Heart left ventricle (tissue), 13 donors: ENCODE results near the gene STYXL2.

Experiments used
- CTCF ChIP-seq, 12 donors: fragments of 200-600 bp; sonication (generic) in 4 of 12; IDR thresholded peaks; one replicate each; pipeline versions ENCODE4 v1.5.0 to v1.8.0; 2018 to 2022; ENCODE audit warnings: antibody characterized with exemption in 12 of 12, mild to moderate bottlenecking in 5 of 12
- POLR2A ChIP-seq, 2 donors: fragments of 450-650 bp; IDR thresholded peaks; one replicate each; pipeline ENCODE4 v1.6.1; 2017; ENCODE audit warnings: antibody characterized with exemption in 2 of 2, mild to moderate bottlenecking in 2 of 2, moderate library complexity in 2 of 2
- donor health status: ischemic (EF 13 %, LVEDD 7.1; RV severe dilation, severe dysfunction).
- donor health status: DM: no; HTN: yes; CAD: no.
- donor health status: DM: no; HTN: no; CAD: no.
- donor health status: ischemic (EF 25% LVEDD 6.9; RV normal size, moderate dysfunction).
- donor health status: ischemic (EF 25% LVEDD 5.7; RV mildly dilated, moderate dysfunction).
- donor health status: ischemic (EF 35%, LVEDD 5.7; RV mildly dilated, moderate dysfunction).
- donor health status: nonischemic (EF 11% LVEDD 7.7; RV severe dilation, severe dysfunction).
- donor health status: DM: yes; HTN: yes; CAD: no.
- donor health status: PGD.
- donor health status: ischemic (EF 29% LVEDD 5.4; RV normal size, mild dysfunction).
- donor health status: nonischemic (EF 23%, LVEDD 6.1; RV moderate dilation, normal function).

- TF ChIP-seq CTCF (IDR thresholded peaks at IDR 0.05) (no peak), POLR2A (IDR thresholded peaks at IDR 0.05) (no peak)
Measured at GRCh38 chr1:167060141-167061072, 33.5 kb upstream of the STYXL2 start.
